HG02759 (cell line): Measurements from ENCODE around the gene VAV3.

Source experiments
- ATAC-seq: cut with Tn5 transposase; IDR thresholded peaks from one replicate; pipeline ENCODE4 v1.9.1; 2021; ENCODE audit warnings: mild to moderate bottlenecking, moderate library complexity; ENCODE audit not compliant: unreplicated experiment

The VAV3 gene

DNA sequence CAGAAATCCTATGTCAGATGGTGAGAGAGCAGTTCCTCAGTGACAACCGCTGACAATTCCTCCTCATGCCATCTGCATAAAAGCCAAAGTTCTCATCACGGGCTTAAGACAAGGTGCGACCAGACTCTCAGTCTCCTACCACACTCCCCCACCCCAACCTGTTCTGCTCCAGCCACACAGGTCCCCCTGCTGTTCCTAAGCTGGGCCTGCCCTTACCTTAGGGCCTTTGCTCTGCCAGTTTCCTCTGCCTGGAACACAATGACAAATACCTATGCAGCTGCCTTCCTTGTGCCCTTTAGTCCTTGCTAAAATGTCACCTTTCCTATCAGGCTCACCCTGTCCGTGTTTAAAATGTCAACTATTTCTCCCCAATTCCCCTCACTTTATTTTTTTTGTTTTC is 441.9 kb downstream of the VAV3 start:
- no peak for ATAC-seq
